Measurements from ENCODE around the gene CDCA3.
"Not testable (repeated sequence)": the region's sequence is repeated elsewhere in the genome, so short reads cannot be mapped to it uniquely, and the experiment has no call there.

Gene CDCA3

GRCh38 chr12:6872073-6873048 lies 21.3 kb upstream of the CDCA3 start:
- peak; percentile 80 to 83 for DNase-seq

GRCh38 chr12:6871052-6871957 lies 20.2 kb upstream of the CDCA3 start:
- DNase-seq = no peak

- not testable (repeated sequence) for DNase-seq
Observed at GRCh38 chr12:6870304-6870703, 19.2 kb upstream of the CDCA3 start.

- peak; percentile 77 to 89 for DNase-seq
Observed at GRCh38 chr12:6869049-6870021, 18.2 kb upstream of the CDCA3 start.

- no peak for DNase-seq
Observed at GRCh38 chr12:6868211-6869048, 17.3 kb upstream of the CDCA3 start.

- DNase-seq = peak; percentile 75 to 81
Observed at GRCh38 chr12:6867413-6868210, 16.5 kb upstream of the CDCA3 start, which contains the start of gene TPI1. Gene TPI1 (plus strand): TSS chr12:6867531. CDS start chr12:6867567, 36 bp downstream.

GRCh38 chr12:6866920-6867412 lies 15.9 kb upstream of the CDCA3 start:
- DNase-seq = no peak

GRCh38 chr12:6866163-6866919 lies 15.3 kb upstream of the CDCA3 start:
- no peak for DNase-seq

- DNase-seq = not testable (repeated sequence)
Observed at GRCh38 chr12:6865307-6865706, 14.2 kb upstream of the CDCA3 start.

GRCh38 chr12:6863586-6864321 lies 12.7 kb upstream of the CDCA3 start:
- no peak for DNase-seq

- no peak for DNase-seq
Observed at GRCh38 chr12:6863033-6863432, 11.9 kb upstream of the CDCA3 start.

- no peak for DNase-seq
Observed at GRCh38 chr12:6861391-6861790, 10.3 kb upstream of the CDCA3 start.

GRCh38 chr12:6860942-6861341 lies 9.9 kb upstream of the CDCA3 start:
- DNase-seq = no peak

GRCh38 chr12:6860116-6860515 lies 9.0 kb upstream of the CDCA3 start:
- no peak for DNase-seq

GRCh38 chr12:6858799-6859198 lies 7.7 kb upstream of the CDCA3 start:
- DNase-seq = no peak

- no peak for DNase-seq
Observed at GRCh38 chr12:6855322-6855721, 4.2 kb upstream of the CDCA3 start.

GRCh38 chr12:6854036-6854435 lies 3.0 kb upstream of the CDCA3 start:
- no peak for DNase-seq

GRCh38 chr12:6853626-6854025 lies 2.5 kb upstream of the CDCA3 start:
- no peak for DNase-seq

All from activated CD4-positive, alpha-beta T cell treated with anti-CD3 and anti-CD28 coated beads for 4 hours (primary cell).